ENCODE data around the gene HHATL.

HHATL gene

DNA sequence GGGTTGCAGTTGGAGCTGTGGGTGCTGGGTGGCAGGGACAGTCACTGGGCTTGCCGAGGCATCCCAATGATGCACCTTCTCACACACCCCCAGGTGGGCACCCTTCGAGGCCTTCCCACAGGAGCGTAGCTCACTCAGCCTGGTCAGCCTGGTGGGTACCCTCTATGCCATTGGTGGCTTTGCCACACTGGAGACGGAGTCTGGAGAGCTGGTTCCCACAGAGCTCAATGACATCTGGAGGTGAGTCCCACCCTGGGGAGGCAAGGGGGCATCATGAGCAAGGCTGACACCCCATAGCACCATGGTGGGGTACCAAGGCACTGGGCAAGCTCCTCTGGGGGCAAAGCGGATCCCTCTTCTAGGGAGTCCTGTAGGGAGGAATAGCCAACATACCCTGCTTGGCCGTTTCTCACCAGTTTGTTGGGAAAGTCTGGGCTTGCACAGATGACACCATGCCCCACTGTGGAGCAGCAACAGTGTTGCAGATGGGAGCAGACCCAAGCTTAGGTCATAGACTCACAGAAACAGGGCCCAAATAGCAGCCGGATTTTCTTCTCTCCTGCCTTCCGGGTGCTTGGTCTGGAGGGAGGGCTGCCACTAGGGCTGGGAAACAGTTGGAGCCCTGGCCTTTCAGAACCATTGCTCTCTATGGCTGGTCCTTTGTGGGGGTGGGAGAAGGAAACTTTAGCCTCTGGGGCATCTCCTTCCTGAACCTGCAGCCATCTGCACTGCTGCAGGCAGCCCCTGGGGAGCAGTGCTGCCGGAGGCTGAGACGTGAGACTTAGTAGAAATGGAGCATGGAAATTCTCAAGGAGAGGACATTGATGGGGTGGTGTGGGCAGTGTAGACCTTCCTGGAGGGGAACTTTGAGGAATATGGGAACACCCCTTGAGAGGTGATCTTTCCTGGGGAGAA, 11.6 kb downstream of the HHATL start:
- Histone ChIP-seq H3K4me3 (ENCODE audit: low read depth, low read length) (no peak overlapping the region), H3K9me3 (ENCODE audit: control insufficient read depth, insufficient read depth, low read depth, low read length) (no peaks in the 10 kb centered on the region), H3K4me1 (ENCODE audit: control insufficient read depth, insufficient read depth, low read length) (no peaks in the 10 kb centered on the region), H3K36me3 (ENCODE audit: control insufficient read depth in 2 of 2, insufficient read depth in 1 of 2, low read length in 2 of 2) (no peaks in the 10 kb centered on the region), H3K27ac (ENCODE audit: extremely low read depth, low read depth, low read length) (no peak overlapping the region)
- CTCF ChIA-PET = interaction anchor here (0.6 kb wide), 1 partner anchor 143 kb away, joined by 3 read pairs; no protein-coding TSS in a partner anchor
- POLR2A ChIA-PET = no interaction called here
- TF ChIP-seq, protein P1, sequence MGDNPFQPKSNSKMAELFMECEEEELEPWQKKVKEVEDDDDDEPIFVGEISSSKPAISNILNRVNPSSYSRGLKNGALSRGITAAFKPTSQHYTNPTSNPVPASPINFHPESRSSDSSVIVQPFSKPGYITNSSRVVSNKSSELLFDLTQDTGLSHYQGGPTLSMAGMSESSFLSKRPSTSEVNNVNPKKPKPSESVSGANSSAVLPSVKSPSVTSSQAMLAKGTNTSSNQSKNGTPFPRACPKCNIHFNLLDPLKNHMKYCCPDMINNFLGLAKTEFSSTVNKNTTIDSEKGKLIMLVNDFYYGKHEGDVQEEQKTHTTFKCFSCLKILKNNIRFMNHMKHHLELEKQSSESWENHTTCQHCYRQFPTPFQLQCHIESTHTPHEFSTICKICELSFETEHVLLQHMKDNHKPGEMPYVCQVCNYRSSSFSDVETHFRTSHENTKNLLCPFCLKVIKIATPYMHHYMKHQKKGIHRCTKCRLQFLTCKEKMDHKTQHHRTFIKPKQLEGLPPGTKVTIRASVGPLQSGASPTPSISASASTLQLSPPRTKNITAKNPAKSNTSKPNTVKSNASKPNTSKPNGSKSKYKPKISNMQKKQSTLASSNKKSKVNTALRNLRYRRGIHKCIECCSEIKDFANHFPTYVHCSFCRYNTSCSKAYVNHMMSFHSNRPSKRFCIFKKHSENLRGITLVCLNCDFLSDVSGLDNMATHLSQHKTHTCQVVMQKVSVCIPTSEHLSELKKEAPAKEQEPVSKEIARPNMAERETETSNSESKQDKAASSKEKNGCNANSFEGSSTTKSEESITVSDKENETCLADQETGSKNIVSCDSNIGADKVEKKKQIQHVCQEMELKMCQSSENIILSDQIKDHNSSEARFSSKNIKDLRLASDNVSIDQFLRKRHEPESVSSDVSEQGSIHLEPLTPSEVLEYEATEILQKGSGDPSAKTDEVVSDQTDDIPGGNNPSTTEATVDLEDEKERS (tag by site-specific recombination; IDR thresholded peaks at IDR 0.05) = no peak
- no peak for TF ChIP-seq ZNF221 (tag by site-specific recombination; IDR thresholded peaks at IDR 0.05; ENCODE audit: borderline replicate concordance)
- TF ChIP-seq, protein P2, sequence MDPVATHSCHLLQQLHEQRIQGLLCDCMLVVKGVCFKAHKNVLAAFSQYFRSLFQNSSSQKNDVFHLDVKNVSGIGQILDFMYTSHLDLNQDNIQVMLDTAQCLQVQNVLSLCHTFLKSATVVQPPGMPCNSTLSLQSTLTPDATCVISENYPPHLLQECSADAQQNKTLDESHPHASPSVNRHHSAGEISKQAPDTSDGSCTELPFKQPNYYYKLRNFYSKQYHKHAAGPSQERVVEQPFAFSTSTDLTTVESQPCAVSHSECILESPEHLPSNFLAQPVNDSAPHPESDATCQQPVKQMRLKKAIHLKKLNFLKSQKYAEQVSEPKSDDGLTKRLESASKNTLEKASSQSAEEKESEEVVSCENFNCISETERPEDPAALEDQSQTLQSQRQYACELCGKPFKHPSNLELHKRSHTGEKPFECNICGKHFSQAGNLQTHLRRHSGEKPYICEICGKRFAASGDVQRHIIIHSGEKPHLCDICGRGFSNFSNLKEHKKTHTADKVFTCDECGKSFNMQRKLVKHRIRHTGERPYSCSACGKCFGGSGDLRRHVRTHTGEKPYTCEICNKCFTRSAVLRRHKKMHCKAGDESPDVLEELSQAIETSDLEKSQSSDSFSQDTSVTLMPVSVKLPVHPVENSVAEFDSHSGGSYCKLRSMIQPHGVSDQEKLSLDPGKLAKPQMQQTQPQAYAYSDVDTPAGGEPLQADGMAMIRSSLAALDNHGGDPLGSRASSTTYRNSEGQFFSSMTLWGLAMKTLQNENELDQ (tag by site-specific recombination; IDR thresholded peaks at IDR 0.05; ENCODE audit: low read depth) = no peak
- TF ChIP-seq ZBTB1 (tag by site-specific recombination; IDR thresholded peaks at IDR 0.05) = no peak
- no peak for TF ChIP-seq ZNF785 (tag by site-specific recombination; IDR thresholded peaks at IDR 0.05)
- TF ChIP-seq ZNF24 (tag by site-specific recombination; IDR thresholded peaks at IDR 0.05) = no peak
- no peak for TF ChIP-seq ZNF544 (tag by site-specific recombination; IDR thresholded peaks at IDR 0.05)
- TF ChIP-seq ZNF169 (tag by site-specific recombination; IDR thresholded peaks at IDR 0.05) = no peak
- TF ChIP-seq GLI2 (tag by site-specific recombination; IDR thresholded peaks at IDR 0.05; ENCODE audit: borderline replicate concordance, low read depth) = no peak
- TF ChIP-seq, protein P3, sequence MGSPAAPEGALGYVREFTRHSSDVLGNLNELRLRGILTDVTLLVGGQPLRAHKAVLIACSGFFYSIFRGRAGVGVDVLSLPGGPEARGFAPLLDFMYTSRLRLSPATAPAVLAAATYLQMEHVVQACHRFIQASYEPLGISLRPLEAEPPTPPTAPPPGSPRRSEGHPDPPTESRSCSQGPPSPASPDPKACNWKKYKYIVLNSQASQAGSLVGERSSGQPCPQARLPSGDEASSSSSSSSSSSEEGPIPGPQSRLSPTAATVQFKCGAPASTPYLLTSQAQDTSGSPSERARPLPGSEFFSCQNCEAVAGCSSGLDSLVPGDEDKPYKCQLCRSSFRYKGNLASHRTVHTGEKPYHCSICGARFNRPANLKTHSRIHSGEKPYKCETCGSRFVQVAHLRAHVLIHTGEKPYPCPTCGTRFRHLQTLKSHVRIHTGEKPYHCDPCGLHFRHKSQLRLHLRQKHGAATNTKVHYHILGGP (tag by site-specific recombination; IDR thresholded peaks at IDR 0.05) = no peak
- no peak for TF ChIP-seq ZNF529 (tag by site-specific recombination; IDR thresholded peaks at IDR 0.05; ENCODE audit: insufficient replicate concordance)
- no peak for TF ChIP-seq SP7 (tag by site-specific recombination; IDR thresholded peaks at IDR 0.05)
- TF ChIP-seq, protein P4, sequence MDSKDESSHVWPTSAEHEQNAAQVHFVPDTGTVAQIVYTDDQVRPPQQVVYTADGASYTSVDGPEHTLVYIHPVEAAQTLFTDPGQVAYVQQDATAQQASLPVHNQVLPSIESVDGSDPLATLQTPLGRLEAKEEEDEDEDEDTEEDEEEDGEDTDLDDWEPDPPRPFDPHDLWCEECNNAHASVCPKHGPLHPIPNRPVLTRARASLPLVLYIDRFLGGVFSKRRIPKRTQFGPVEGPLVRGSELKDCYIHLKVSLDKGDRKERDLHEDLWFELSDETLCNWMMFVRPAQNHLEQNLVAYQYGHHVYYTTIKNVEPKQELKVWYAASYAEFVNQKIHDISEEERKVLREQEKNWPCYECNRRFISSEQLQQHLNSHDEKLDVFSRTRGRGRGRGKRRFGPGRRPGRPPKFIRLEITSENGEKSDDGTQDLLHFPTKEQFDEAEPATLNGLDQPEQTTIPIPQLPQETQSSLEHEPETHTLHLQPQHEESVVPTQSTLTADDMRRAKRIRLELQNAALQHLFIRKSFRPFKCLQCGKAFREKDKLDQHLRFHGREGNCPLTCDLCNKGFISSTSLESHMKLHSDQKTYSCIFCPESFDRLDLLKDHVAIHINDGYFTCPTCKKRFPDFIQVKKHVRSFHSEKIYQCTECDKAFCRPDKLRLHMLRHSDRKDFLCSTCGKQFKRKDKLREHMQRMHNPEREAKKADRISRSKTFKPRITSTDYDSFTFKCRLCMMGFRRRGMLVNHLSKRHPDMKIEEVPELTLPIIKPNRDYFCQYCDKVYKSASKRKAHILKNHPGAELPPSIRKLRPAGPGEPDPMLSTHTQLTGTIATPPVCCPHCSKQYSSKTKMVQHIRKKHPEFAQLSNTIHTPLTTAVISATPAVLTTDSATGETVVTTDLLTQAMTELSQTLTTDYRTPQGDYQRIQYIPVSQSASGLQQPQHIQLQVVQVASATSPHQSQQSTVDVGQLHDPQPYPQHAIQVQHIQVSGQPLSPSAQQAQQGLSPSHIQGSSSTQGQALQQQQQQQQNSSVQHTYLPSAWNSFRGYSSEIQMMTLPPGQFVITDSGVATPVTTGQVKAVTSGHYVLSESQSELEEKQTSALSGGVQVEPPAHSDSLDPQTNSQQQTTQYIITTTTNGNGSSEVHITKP (tag by site-specific recombination; IDR thresholded peaks at IDR 0.05) = no peak
- TF ChIP-seq ZNF558 (tag by site-specific recombination; IDR thresholded peaks at IDR 0.05) = no peak
